ENCODE data around the gene NFIB.

- TF ChIP-seq ZNF274 (IDR thresholded peaks at IDR 0.05; ENCODE audit: low read depth, low read length) (no peak), YY1 (IDR thresholded peaks at IDR 0.05; ENCODE audit: insufficient read depth, insufficient read length) (no peak)
Observed at GRCh38 chr9:14358523-14358922, 44.6 kb upstream of the NFIB start.

Measured in NT2/D1 (cell line).